ENCODE data around the gene ZNF296.

The ZNF296 gene

DNA sequence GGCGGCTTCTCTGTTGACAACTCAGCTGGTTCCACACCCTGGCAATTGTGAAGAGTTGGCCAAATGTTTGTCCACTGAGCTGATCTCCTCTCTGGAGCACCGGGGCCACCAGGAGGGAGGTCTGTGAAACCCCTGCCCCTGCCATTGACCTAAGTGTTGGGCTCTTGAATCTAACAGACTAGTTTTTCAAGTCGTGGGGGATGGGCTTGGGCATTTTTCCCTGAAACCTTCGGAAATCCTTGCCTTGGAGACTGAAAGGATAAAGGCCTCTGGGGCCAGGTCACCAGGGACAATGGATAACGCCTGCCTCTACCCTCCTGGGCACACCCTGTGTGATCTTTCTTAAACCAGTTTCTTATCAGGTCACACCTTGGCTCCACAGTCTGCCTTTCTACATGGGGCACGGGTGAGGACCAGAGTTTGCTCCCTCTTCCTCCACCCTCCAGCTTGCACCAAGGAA, 3.7 kb upstream of the ZNF296 start:
- DNase-seq, result no peak

DNA sequence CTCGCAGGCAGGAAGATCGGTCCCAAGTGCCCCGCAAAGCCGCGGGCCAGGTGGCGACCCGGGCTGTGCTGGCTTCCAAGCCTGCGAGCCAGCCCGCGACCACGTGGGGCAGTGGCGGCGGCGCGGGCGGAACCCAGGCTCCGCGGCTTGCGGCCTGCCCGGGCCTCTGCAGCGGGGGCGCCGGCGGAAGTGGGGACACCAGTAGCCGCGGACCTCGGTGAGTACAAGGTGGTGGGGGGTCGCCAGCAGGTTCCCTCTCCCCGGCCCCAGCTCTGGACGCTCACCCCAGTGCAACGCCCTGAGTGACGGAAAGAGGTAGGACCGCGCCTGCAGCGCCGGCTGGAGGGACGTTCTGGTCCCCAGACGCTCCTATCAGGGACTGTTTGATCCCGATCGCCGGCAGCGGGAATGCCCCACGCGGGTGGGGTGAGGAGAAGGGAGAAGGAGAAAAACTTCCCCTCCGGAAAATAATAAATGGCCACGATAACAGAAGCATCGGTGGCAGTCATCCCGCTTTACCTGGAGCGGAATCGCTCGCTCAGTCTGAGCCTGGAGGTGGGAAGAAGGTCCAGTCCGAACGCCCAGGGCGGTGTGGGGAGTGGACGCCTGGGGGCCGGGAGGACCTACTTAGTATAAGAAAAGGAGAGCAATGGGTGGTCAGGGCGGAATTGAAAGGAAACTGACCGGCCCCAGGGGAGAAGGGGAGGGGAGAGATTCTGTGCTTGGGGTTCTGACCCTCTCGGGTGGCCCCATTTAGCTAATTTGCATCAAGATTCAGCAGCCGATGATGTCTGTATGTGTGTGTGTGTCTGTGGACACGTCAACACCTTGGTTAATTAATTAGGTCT, 3.0 kb upstream of the ZNF296 start, which contains the start of gene GEMIN7:
TSS of gene GEMIN7 (plus strand) at position 198 of the 848 bp plus-strand sequence. CDS start 10,855 bp downstream, outside the sequence.
- DNase-seq, result peak; percentile 64 to 73

DNA sequence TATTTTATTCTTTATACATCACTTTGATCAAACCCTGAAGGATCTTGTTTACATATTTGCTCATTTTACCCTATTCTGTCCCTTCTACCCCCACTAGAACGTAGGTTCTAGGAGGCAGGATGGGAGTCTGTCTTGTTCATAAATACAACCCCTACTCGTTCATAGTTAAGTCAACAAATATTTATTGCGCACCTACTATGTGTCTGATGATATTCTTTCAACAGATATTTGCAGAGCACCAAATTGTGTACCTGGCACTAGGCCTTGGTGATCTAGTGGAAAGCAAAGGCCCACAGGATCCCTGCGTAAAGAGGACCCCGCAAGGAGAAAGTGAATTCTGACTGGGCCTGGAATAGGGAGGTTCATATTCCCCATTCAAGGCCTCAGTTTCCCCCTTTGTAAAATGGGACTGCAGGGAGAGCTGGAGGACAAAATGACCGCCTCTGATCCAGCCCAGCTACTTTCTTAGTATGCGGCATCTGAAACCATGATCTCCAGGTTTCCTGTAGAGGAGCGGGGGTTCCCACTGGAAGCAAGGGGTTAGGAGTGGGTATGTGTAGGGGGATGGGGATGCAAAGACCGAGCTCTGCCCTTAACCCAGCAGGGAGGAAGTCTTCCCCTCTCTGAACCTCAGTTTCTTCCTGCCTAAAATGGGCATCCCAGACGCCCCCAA, 2.2 kb upstream of the ZNF296 start:
- DNase-seq, result no peak

GRCh38 chr19:45076851-45077730, 813 bp upstream of the ZNF296 start:
- no peak for DNase-seq

DNA sequence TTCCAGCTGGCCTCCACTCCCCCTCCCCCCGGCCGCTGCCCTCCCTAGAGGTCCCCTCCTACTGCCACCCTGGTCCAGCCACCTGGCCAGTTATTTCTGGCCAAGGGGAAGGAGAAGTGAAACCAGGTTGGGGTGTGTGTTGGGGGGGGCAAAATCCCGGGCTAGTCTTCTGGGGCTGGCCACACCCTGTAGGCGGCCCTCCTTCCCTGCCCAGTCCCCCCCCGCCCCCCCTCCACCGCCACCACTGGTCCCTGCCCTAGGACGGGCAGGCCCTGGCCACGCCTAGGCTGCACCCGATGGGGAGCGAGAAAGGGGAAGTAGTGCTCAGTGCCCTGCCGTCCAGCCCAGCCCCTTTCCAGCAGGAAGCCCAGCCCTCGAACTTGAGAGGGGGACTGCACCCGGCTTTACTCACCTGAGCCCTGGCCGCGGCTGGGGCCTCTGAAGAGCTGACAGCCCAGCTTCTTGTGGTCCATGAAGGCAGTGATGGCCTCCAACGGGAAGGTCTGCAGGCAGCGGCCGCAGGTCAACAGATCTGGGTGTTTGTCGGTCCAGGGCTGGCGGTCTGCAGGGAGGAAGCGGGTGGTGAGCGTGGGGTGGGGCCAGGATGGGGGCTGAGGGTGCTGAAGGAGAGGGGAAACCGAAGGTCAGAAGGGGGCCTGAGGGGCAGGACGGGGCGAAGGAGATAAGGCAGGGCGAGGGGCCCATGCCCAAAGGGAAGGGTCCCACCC, 813 bp downstream of the ZNF296 start:
- peak; percentile 93 to 94 for DNase-seq

- no peak for DNase-seq
These were observed 1.5 kb downstream of the ZNF296 start for GRCh38 chr19:45074744-45075300.

- DNase-seq, result no peak
These were observed 4.1 kb downstream of the ZNF296 start for GRCh38 chr19:45071969-45072790.

DNA sequence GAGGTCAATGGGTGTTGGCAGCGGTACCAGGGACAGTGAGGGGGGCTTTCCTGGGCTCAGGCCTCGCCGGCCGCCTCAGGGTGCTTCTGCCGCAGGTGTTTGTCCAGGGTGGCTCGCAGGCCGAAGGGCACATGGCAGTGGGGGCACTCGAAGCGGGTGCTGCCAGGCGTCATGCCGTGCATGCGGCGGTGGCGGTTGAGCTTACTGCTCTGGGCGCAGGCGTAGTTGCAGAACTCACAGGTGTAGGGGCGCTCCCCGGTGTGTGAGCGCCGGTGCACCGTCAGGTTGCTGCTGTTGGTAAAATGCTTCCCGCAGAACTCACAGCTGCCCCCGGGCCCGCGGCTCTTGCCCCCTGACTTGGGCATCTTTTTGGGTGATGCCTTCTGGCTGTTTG, 4.7 kb downstream of the ZNF296 start:
- no peak for DNase-seq

DNA sequence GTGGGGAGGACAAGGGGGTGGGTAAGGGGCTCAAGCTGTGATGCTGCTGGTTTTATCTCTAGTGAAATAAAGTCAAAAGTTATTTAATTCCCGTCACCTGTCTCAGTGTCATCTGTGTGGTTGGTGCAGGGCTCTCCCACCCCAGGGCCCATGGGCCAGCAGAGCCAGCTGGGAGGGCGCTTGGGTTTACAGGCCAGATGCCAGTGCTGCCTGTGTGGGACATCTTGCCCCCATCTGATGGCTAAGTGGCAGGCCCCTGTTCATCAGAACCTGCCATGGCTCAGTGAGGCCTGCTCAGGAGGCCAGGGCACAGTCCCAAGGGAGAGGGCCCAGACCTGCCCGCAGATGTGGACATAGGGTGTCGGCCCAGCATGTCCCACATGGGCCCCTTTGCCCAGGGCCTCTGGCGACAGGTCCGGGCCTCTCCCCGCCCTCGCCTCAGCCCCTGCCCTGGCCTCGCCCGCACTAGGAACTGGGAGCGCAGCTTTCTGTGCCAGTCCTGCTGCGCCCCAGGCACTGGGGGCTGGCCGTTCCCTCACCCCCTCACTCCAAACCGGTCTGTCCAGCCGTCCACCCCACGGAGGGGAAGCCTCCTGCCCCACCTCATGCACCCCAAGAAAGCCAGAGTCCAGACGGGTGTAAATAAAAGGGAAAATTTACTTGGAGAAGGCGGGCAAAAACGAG, 5.3 kb downstream of the ZNF296 start:
- DNase-seq, result no peak

GRCh38 chr19:45070214-45070613, 6.1 kb downstream of the ZNF296 start:
- DNase-seq, result no peak

DNA sequence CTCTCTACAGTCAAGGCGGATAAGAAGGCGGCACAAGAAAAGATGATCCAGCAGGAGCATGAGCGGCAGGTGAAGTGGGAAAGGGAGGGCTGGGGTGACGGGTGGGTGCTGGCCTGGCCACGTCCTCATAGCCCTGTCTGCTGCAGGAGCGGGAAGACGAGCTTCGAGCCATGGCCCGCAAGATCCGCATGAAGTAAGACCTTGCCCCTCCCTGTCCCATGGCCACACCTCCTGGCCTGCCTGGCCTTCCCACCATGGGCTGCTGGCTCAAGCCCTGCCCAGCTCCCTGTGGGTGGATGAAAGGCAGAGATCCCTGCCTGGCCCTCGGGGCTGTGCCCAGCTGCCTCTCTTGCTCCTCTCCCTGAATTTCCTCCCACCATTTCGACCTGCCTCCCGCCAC, 7.2 kb downstream of the ZNF296 start:
- peak; percentile 52 to 73 for DNase-seq

GRCh38 chr19:45068041-45068440, 8.2 kb downstream of the ZNF296 start:
- no peak for DNase-seq

GRCh38 chr19:45066921-45067661, 9.2 kb downstream of the ZNF296 start:
- DNase-seq, result no peak

DNA sequence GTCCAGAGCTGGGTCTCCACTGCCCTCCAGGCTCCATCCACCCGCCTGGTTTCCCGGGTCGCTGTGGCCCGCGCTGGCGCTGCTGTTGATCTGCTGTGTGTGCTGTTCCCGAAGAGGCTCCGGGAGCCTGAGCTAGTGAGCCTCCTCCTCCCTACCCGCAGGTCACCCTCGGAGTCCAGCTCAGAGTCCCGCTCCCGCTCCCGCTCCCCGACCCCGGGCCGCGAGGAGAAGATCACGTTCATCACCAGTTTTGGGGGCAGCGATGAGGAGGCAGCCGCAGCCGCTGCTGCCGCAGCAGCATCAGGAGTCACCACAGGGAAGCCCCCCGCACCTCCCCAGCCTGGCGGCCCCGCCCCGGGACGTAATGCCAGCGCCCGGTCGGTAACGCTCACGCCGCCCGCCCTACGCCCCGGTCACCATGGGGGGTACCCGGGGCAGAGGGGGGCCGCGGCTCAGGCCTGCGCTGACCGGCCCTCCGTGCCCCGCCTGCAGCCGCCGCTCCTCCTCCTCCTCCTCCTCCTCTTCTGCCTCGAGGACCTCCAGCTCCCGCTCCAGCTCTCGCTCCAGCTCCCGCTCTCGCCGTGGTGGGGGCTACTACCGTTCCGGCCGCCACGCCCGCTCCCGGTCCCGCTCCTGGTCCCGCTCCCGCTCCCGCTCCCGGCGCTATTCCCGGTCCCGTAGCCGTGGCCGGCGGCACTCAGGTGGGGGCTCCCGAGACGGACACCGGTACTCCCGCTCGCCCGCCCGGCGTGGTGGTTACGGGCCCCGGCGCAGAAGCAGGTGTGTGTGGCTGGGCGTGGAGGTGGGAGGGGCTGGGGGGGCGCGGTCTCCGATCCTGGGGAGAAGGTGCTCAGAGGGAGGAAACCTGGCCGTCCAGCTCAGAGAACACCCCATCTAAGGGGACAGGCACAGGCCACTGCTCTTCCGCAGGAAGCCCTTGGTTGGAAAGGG, 12.2 kb downstream of the ZNF296 start:
- DNase-seq, result no peak

GRCh38 chr19:45061965-45062364, 14.3 kb downstream of the ZNF296 start:
- no peak for DNase-seq

DNA sequence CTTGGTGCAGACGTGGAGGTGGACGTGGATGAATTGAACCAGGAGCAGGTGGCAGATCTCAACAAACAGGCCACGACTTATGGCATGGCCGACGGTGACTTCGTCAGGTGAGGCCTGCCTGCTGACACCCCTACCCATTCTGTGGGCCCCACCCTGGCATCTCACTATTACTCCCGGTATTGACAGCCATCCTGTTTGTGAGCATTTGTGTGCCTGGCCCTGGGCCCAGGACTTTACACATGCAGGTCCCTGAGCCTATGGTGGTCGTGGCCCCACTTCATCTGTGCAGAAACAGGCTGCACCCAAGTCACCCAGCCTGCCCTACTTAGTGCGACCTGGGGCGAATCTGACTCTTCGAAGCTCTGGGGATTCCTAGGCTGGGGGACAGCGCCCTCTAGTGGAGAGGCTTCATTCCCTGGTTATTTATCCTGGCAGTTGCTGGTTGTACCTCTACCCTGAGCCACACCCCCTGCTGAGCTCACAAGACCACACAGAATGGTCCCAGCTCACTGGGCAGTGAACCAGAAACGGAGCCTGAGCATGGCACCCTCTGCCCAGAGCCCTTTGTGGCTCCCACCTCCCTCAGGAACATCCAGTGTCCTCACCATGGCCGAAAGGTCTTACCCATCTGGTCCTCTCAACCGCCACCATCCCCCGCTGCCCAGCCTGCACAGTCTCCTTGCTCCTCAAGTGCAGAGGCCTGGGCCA, 16.9 kb downstream of the ZNF296 start:
- peak; percentile 80 to 81 for DNase-seq

- DNase-seq, result no peak
These were observed 17.6 kb downstream of the ZNF296 start for GRCh38 chr19:45058622-45059159.

Data from inflammatory macrophage (primary cell).